ENCODE results near the gene HSD11B2.

GRCh38 chr16:67404740-67405226 is 26.1 kb upstream of the HSD11B2 start:
- TF ChIP-seq SP1 (IDR thresholded peaks at IDR 0.05) (no peak), NFRKB (IDR thresholded peaks at IDR 0.05) (no peak), BHLHE40 (IDR thresholded peaks at IDR 0.05; ENCODE audit: borderline replicate concordance) (no peak), FOXA1 (IDR thresholded peaks at IDR 0.05) (no peak), ZNF384 (IDR thresholded peaks at IDR 0.05) (no peak), FOXM1 (IDR thresholded peaks at IDR 0.05; ENCODE audit: borderline replicate concordance) (no peak), PKNOX1 (IDR thresholded peaks at IDR 0.05) (no peak)

Measured in HEK293T (cell line).